ENCODE results near the gene CT47A1.
"Not testable (repeated sequence)": the region's sequence is repeated elsewhere in the genome, so short reads cannot be mapped to it uniquely, and the experiment has no call there.

The CT47A1 gene

GRCh38 chrX:120985660-120986059 is at the start of gene CT47A1:
TSS of gene CT47A1 (minus strand) at chrX:120985760. CDS start at chrX:120985529, 231 bp downstream.
- DNase-seq (ENCODE audit: low read depth); H3K4me3 ChIP-seq (ENCODE audit: control insufficient read depth, low read depth, low read length): not testable (repeated sequence)

GRCh38 chrX:121032531-121032930 is 47.0 kb upstream of the CT47A1 start:
- no peak for DNase-seq (ENCODE audit: low read depth)
- no peak for TF ChIP-seq CTCF (IDR thresholded peaks at IDR 0.05; ENCODE audit: control insufficient read depth, insufficient read depth, low read depth, low read length, missing control alignments)
- no peak overlapping the region for H3K4me3 ChIP-seq (ENCODE audit: control insufficient read depth, low read depth, low read length)

- DNase-seq (ENCODE audit: low read depth) = no peak
- no peak for TF ChIP-seq CTCF (IDR thresholded peaks at IDR 0.05; ENCODE audit: control insufficient read depth, insufficient read depth, low read depth, low read length, missing control alignments)
- no peak overlapping the region for H3K4me3 ChIP-seq (ENCODE audit: control insufficient read depth, low read depth, low read length)
These were observed 44.5 kb upstream of the CT47A1 start for GRCh38 chrX:121030083-121030482.

GRCh38 chrX:121028419-121028818 is 42.9 kb upstream of the CT47A1 start:
- no peak for TF ChIP-seq CTCF (IDR thresholded peaks at IDR 0.05; ENCODE audit: control insufficient read depth, insufficient read depth, low read depth, low read length, missing control alignments)
- no peak overlapping the region for H3K4me3 ChIP-seq (ENCODE audit: control insufficient read depth, low read depth, low read length)
- DNase-seq (ENCODE audit: low read depth) = no peak

- no peak for DNase-seq (ENCODE audit: low read depth)
- no peak for TF ChIP-seq CTCF (IDR thresholded peaks at IDR 0.05; ENCODE audit: control insufficient read depth, insufficient read depth, low read depth, low read length, missing control alignments)
These were observed 29.3 kb upstream of the CT47A1 start for GRCh38 chrX:121014826-121015225.

DNA sequence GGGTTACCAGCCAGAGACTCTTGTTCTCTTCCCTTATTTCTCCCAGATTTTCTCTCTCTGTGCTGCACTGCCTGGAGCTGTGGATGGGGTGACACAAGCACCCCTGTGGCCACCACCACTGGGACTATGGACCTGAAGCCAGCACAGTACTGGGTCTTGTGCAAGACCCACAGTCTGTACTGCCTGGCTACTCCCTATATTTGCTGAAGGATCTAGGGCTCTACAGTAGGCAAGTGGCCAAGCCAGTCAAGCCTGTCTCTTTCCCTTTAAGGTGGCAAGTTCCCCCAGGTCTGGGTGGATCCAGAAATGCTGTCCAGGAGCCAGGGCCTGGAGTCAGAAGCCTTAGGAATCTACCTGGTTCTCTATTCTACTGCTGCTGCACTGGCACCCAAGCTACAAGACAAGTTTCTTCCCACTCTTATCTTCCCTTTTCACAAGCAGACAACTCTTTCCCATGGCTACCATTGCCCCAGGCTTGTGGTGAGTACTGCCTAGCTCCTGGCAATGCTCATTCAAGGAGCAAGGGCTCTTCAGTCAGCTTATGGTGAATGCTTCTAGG is 28.4 kb upstream of the CT47A1 start:
- TF ChIP-seq CTCF (IDR thresholded peaks at IDR 0.05; ENCODE audit: control insufficient read depth, insufficient read depth, low read depth, low read length, missing control alignments) = no peak
- DNase-seq (ENCODE audit: low read depth) = no peak
- H3K4me3 ChIP-seq (ENCODE audit: control insufficient read depth, low read depth, low read length) = no peak overlapping the region

More at GRCh38 chrX:121014826-121015225, 29.3 kb upstream of the CT47A1 start:
- H3K4me3 ChIP-seq (ENCODE audit: control insufficient read depth, low read depth, low read length) = no peak overlapping the region

DNA sequence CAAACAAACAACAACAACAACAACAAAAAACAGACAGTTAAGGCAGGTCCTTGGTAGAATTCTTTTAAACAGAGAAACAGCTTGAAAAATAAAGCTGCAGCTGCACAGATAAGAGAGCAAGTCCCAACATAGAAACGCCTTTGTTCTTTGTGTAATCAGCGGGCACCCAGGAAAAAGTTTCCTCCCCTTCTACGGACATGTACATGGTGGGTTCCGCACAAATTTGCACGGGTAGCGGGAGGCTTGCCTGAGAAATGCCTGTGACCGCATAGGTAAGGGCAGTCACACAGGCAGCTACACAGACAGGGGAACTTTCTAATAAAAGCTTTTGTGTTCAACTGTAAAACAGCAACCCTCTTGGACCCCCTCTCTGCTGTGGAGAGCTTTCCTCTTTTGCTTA is 25.7 kb upstream of the CT47A1 start:
- DNase-seq (ENCODE audit: low read depth) = no peak
- H3K4me3 ChIP-seq (ENCODE audit: control insufficient read depth, low read depth, low read length) = no peak overlapping the region
- TF ChIP-seq CTCF (IDR thresholded peaks at IDR 0.05; ENCODE audit: control insufficient read depth, insufficient read depth, low read depth, low read length, missing control alignments) = no peak

Measured in AG09309 (cell line).